K562 (cell line): Measurements from ENCODE around the gene SEC11A. TPM values are rescaled to one million over a fixed set of nuclear protein-coding genes. Genes with fewer than 3 reads are reported as not detected.
A peak's percentile ranks its signal among the peaks of the same experiment; 100 is the strongest.

Experiments
- ATAC-seq: fragments of 200-7000 bp; cut with Tn5 transposase; 3 replicates; pipeline ENCODE4 v1.9.1; 2020; ENCODE audit warnings: moderate library complexity
- BruUV-seq: library from RNA; stranded (reverse); fragments of 400-500 nt; replicated peaks from 2 replicates; lab custom pipeline; 2021; lab: Mats Ljungman, UMichigan
- CTCF ChIA-PET: fragments of 300-600 bp; formaldehyde crosslinking; extraction: SDS; loops from one replicate; lab custom pipeline; 2021; ENCODE audit warnings: low intra/inter-chr PET ratio; lab: Yijun Ruan, JAX
- POLR2A ChIA-PET: fragments of 300-600, 350-650 bp; sonication (Branson Sonifier 250); formaldehyde crosslinking; extraction: SDS; loops from one replicate; lab custom pipeline; 2021; ENCODE audit warnings: antibody characterized with exemption, inconsistent platforms; lab: Yijun Ruan, JAX
- DNase-seq, 4 experiments: peaks; one replicate each; pipeline versions ENCODE4 v3.0.0 to v3.0.0-alpha.2; 2011 to 2018; ENCODE audit warnings: low spot score in 3 of 4, mixed read lengths in 3 of 4; ENCODE audit errors: extremely low read depth in 1 of 4
- FAIRE-seq: peaks from 2 replicates; lab custom pipeline; 2011; peaks lifted over from hg19 to GRCh38; lab: Jason Lieb, UNC
- H2AFZ ChIP-seq: 2 replicates; pipeline ENCODE4 v1.6.0; 2011; ENCODE audit warnings: low read depth, low read length, control low read depth, inconsistent platforms
- H3K27ac ChIP-seq: fragments of 200-600 bp; 3 replicates; pipeline ENCODE4 v1.8.0; 2011; ENCODE audit warnings: low read depth, mild to moderate bottlenecking, control low read depth, inconsistent platforms, low read length, moderate library complexity, mixed read lengths; ENCODE audit errors: extremely low read depth
- H3K27me3 ChIP-seq, 2 experiments: fragments of 300-600 bp in 1 of 2; 2 replicates in 1 of 2; 3 replicates in 1 of 2; pipeline versions ENCODE4 v1.6.0 to v1.8.0; 2011; ENCODE audit warnings: inconsistent platforms in 2 of 2, low read length in 2 of 2, mild to moderate bottlenecking in 1 of 2, mixed read lengths in 1 of 2, moderate library complexity in 1 of 2; ENCODE audit not compliant: control insufficient read depth in 2 of 2, insufficient read depth in 2 of 2
- H3K36me3 ChIP-seq: fragments of 300-600 bp; 3 replicates; pipeline ENCODE4 v1.8.0; 2011; ENCODE audit warnings: mild to moderate bottlenecking, low read length, inconsistent platforms; ENCODE audit not compliant: control insufficient read depth, insufficient read depth
- H3K4me1 ChIP-seq, 2 experiments: fragments of 200-600 bp in 1 of 2; replicated peaks in 1 of 2; 2 replicates in 1 of 2; 3 replicates in 1 of 2; pipeline versions ENCODE4 v1.5.1 to v1.8.0; 2011; ENCODE audit warnings: inconsistent platforms in 2 of 2, low read length in 2 of 2, mild to moderate bottlenecking in 1 of 2, mixed read lengths in 1 of 2, moderate library complexity in 1 of 2; ENCODE audit not compliant: control insufficient read depth in 2 of 2, insufficient read depth in 2 of 2
- H3K4me2 ChIP-seq: 2 replicates; pipeline ENCODE4 v1.6.1; 2011; ENCODE audit warnings: low read length, control low read depth, inconsistent platforms, mixed read lengths; ENCODE audit not compliant: insufficient read depth
- H3K4me3 ChIP-seq: fragments of 200-600 bp; sonication (generic), shearing (Covaris generic); 2 replicates; pipeline ENCODE4 v1.5.1; 2016; ENCODE audit warnings: control low read depth, inconsistent platforms
- H3K79me2 ChIP-seq: fragments of 200-600 bp; 3 replicates; pipeline ENCODE4 v1.8.0; 2011; ENCODE audit warnings: low read length, inconsistent platforms; ENCODE audit not compliant: control insufficient read depth, insufficient read depth
- H3K9ac ChIP-seq, 2 experiments: 2 replicates each; pipeline versions ENCODE4 v1.6.0 to v1.6.1; 2011; ENCODE audit warnings: low read depth in 2 of 2, low read length in 2 of 2, control low read depth in 1 of 2, inconsistent platforms in 1 of 2, mild to moderate bottlenecking in 1 of 2, mixed read lengths in 1 of 2; ENCODE audit not compliant: insufficient read depth in 1 of 2
- H3K9me1 ChIP-seq: one replicate; pipeline ENCODE4 v1.6.0; 2011; ENCODE audit warnings: inconsistent platforms, mild to moderate bottlenecking, low read length, moderate library complexity; ENCODE audit not compliant: control insufficient read depth, insufficient read depth
- H3K9me3 ChIP-seq: replicated peaks from 2 replicates; pipeline ENCODE4 v1.5.1; 2011; ENCODE audit warnings: low read depth, low read length, inconsistent platforms; ENCODE audit not compliant: control insufficient read depth, insufficient read depth
- H4K20me1 ChIP-seq: replicated peaks from 2 replicates; pipeline ENCODE4 v1.6.1; 2011; ENCODE audit warnings: low read length, inconsistent platforms, mixed read lengths; ENCODE audit not compliant: control insufficient read depth, insufficient read depth
- ARID1B ChIP-seq: fragments of 450-650 bp; IDR thresholded peaks from 2 replicates; pipeline ENCODE4 v1.6.1; 2016; ENCODE audit warnings: antibody characterized with exemption, mild to moderate bottlenecking, inconsistent platforms
- CCNT2 ChIP-seq: IDR thresholded peaks from 2 replicates; pipeline ENCODE4 v1.6.1; 2011; ENCODE audit warnings: borderline replicate concordance, low read depth, mild to moderate bottlenecking, moderate library complexity, mixed read lengths, low read length; ENCODE audit not compliant: insufficient read length; ENCODE audit errors: extremely low read depth
- CHD2 ChIP-seq: IDR thresholded peaks from 2 replicates; pipeline ENCODE4 v1.6.1; 2011; ENCODE audit warnings: low read depth, low read length
- ELF1 ChIP-seq: fragments of 200-800 bp; sonication (Bioruptor generic); IDR thresholded peaks from 2 replicates; pipeline ENCODE4 v1.6.1; 2016; ENCODE audit warnings: missing genetic modification characterization, missing compliant biosample characterization
- ILK ChIP-seq: fragments of 450-650 bp; IDR thresholded peaks from 2 replicates; pipeline ENCODE4 v1.6.1; 2016; ENCODE audit warnings: missing genetic modification characterization, low read depth, mild to moderate bottlenecking, missing compliant biosample characterization, moderate library complexity, borderline replicate concordance
- MBD2 ChIP-seq: sonication (generic); IDR thresholded peaks from 2 replicates; pipeline ENCODE4 v1.6.1; 2016; ENCODE audit warnings: low read depth, borderline replicate concordance
- NONO ChIP-seq, 2 experiments: fragments of 200-400 bp in 1 of 2; fragments of 450-650 bp in 1 of 2; formaldehyde crosslinking in 1 of 2; IDR thresholded peaks; 2 replicates each; pipeline ENCODE4 v1.6.1; 2017; ENCODE audit warnings: low read depth in 2 of 2, mild to moderate bottlenecking in 2 of 2, moderate library complexity in 2 of 2, low read length in 1 of 2
- SIN3B ChIP-seq: fragments of 450-650 bp; IDR thresholded peaks from 2 replicates; pipeline ENCODE4 v1.6.1; 2017; ENCODE audit warnings: low read depth, mild to moderate bottlenecking, moderate library complexity
- SMAD4 ChIP-seq: fragments of 250-450 bp; sonication (Bioruptor Pico); conservative IDR thresholded peaks from 2 replicates; pipeline ENCODE4 v1.8.0; 2021; ENCODE audit warnings: inconsistent platforms, mild to moderate bottlenecking, moderate library complexity
- TAF1 ChIP-seq: IDR thresholded peaks from 2 replicates; pipeline ENCODE4 v1.6.1; 2011; ENCODE audit warnings: mild to moderate bottlenecking, low read length, moderate library complexity; ENCODE audit not compliant: insufficient read depth, control insufficient read depth, severe bottlenecking; ENCODE audit errors: extremely low read depth
- ZFX ChIP-seq: sonication (generic); formaldehyde crosslinking; IDR thresholded peaks from 2 replicates; pipeline ENCODE4 v1.8.0; 2022; ENCODE audit warnings: mild to moderate bottlenecking, missing genetic modification reagents, moderate library complexity
- ZNF121 ChIP-seq: sonication (generic); formaldehyde crosslinking; conservative IDR thresholded peaks from 2 replicates; pipeline ENCODE4 v1.8.0; 2022; ENCODE audit warnings: missing genetic modification reagents
- WGBS: fragments of 100-300 bp; shearing (Covaris generic); methylation state at CpG from one replicate; pipeline ENCODE4 v1.1.6; 2016; ENCODE audit warnings: low coverage, mixed read lengths; ENCODE audit not compliant: insufficient coverage; ENCODE audit errors: missing lambda C conversion rate; 5-methylcytosine and 5-hydroxymethylcytosine counted together
- in situ Hi-C: fragments of 300-500 bp; cut with MboI; formaldehyde crosslinking; loops from 4 replicates; pipeline ENCODE4 v1.15.0; 2018; ENCODE audit warnings: inconsistent platforms, mixed read lengths
- intact Hi-C: fragments of 100-400 bp; cut with micrococcal nuclease; formaldehyde crosslinking; loops from 2 replicates; pipeline ENCODE4 v1.14.2; 2022
- polyA plus RNA-seq, 8 experiments: library from polyadenylated mRNA; depleted of rRNA in 4 of 8; stranded (reverse) in 5 of 8; unstranded in 3 of 8; fragments of >200 nt; fragmentation: Nextera tagmentation in 2 of 8; fragmentation: Illumina TruSeq in 1 of 8; extraction: Ambion mirVana in 2 of 8; extraction: Trizol in 1 of 8; gene quantifications; 2 replicates each; pipeline versions ENCODE4 v1.2.1 to v1.2.3, GENCODE V29; 2011 to 2014; ENCODE audit warnings: inconsistent platforms in 1 of 8, missing spikeins in 1 of 8
- total RNA-seq, 7 experiments: library from RNA; depleted of rRNA in 6 of 7; stranded (reverse); fragments of >200 nt in 6 of 7; fragmentation: Illumina TruSeq in 2 of 7; extraction: Trizol in 2 of 7; gene quantifications; 2 replicates each; pipeline versions ENCODE4 v1.2.1 to v1.2.3, GENCODE V29; 2011 to 2021; ENCODE audit warnings: low replicate concordance in 1 of 7
- TF ChIP-seq, protein P1 (sequence below): sonication (generic); formaldehyde crosslinking; IDR thresholded peaks from 2 replicates; pipeline ENCODE4 v1.9.0; 2022; ENCODE audit warnings: mild to moderate bottlenecking, missing genetic modification reagents
- TF ChIP-seq, protein P2 (sequence below), 3 experiments: IDR thresholded peaks in 2 of 3; conservative IDR thresholded peaks in 1 of 3; 2 replicates each; pipeline ENCODE4 v1.5.1; 2011 to 2012; ENCODE audit warnings: low read length in 3 of 3, mild to moderate bottlenecking in 3 of 3, control low read depth in 2 of 3, improper control_type of control experiment in 1 of 3, inconsistent platforms in 1 of 3, low read depth in 1 of 3, mixed read lengths in 1 of 3, moderate library complexity in 1 of 3; ENCODE audit not compliant: insufficient read depth in 2 of 3

The SEC11A gene
- total and polyA plus RNA-seq, 9 of the 15 experiments (the other 6 are each of a cell fraction or from before 2014, with no cell fraction given) = 175 to 310 (median 229) TPM

DNA sequence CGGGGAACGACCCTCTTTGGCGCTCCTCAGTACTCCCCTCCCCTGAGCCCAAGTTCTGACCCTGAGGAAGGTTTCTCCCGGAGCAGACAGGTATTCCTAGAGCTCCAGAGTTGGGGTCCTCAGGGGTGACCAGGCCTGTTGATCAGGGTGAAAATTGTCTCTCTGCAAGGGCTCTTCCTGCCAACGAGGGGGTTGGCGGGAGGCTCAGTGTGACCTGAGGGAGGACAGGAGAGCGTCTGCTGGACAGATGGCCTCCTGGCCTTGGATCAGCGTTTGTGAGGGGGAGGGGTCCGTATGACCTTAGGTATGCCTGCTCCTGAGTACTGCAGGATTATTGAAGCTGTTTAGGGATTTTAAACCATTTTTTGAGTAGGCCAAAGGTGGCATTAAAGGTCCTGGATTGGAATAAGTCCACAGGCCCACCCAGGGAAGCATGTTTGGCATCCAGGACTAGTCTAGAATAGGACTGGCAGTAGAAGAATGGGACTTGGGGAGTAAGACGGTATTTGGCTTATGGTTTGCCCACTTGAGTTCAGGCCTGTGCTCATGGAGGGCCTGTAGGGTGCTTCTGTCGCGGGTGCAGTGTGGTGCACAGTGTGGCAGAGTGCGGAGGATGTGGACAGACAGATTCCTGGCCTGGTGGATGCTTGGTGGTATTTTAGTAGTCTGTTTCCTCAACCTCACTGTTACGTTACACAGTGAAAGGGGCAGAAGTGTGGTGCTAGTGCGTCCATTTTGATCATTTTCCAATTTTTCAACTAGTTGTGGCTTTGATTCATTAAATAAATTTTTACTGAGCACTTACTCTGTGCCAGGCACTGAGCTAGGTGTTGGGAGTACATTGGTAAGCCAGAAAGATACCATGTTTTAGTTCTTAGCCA, 33.4 kb upstream of the SEC11A start (continued):
- TF ChIP-seq CHD2 = no peak
- TF ChIP-seq, all 486 proteins: peak for 19

DNA sequence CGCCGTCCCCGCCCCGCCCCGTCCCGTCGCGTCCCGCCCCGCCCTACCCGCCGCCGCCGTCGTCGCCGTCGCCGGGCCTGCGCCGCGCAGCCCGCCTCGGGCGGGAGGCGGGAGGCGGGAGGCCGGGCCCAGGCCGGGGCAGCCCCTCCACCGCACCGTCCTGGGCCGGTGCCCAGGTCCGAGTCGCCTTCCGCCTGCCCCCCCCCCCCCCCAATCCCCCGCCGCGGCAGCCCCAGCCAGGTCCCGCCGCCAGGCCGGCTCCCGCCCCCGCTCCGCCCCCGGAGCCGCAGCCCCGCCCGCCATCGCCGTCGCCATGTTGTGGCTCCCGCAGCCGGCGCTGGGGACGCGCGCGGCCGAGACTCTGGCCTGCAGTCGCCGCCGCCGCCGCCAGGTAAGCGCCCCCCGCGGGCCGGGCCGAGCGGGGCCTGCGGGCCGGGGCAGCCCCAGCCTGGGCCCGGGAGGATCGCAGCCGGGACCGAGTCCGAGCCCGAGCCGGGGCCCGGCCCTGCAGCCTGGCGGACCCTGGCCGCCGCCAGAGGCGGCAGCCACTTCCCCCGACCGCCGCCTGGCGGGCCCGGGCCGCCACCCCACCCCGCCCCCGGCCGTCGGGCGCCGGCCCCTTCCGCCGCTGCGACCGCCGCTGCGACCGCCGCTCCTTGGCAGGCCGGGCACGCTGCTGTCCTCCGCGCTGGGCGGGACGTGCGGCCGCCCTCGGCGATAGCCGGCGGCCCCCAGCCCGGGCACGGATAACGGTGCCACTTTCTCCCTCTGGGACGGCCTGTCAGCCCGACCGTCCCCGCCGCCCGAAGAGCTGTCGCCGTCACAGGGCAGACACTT, 32.6 kb upstream of the SEC11A start, which contains the start of gene ZNF592:
Gene ZNF592, plus strand, starts transcription at position 319 of the 837 bp plus-strand sequence. CDS start 34,084 bp downstream, outside the sequence.
- Histone ChIP-seq H3K9me1 (no peaks in the 10 kb centered on the region), H3K36me3 (peaks cover 9% of the 10 kb centered on the region; the same call in 2 of the 3 replicates), H4K20me1 (peaks cover 7% of the 10 kb centered on the region; the same call in 1 of the 2 replicates), H3K9me3 (no peaks in the 10 kb centered on the region), H3K27me3 (no peaks in the 10 kb centered on the region), H3K4me1 (peaks cover 22 to 29% of the 10 kb centered on the region in 2 experiments; a peak in 4 of 5 replicates), H3K4me2 (peak within 1 kb of the TSS; percentile 96), H3K9ac (peak within 1 kb of the TSS; percentile 78 to 95), H3K4me3 (peak within 1 kb of the TSS; percentile 91), H2AFZ (peak within 1 kb of the TSS; percentile 94), H3K27ac (peak within 1 kb of the TSS; percentile 90), H3K79me2 (peaks cover 58% of the 10 kb centered on the region)
- peak; percentile 82 to 92 (median 86) for DNase-seq
- CTCF ChIA-PET = interaction anchor here (0.7 kb wide), 1 partner anchor 93 kb away, joined by 4 read pairs; no protein-coding TSS in a partner anchor
- no peak for FAIRE-seq
- 0% methylated on average over 41 of the region's 127 CpGs for WGBS
- ATAC-seq = peak; percentile 66
- in situ Hi-C loops = no loop called here
- intact Hi-C loops = loop anchor here (1.0 to 5.0 kb wide), 2 partner anchors 32 to 151 kb away; partner anchors contain the start of gene SEC11A
- BruUV-seq = no TSS peak
- POLR2A ChIA-PET = interaction anchor here (0.6 to 1.0 kb wide), 2 partner anchors 9 to 172 kb away, joined by 4 read pairs; no protein-coding TSS in a partner anchor
- no peak for TF ChIP-seq ZNF121
- TF ChIP-seq ELF1 (tag) = peak; percentile 34; the same call in 1 of the 2 replicates
- TF ChIP-seq ILK (tag) = no peak
- TF ChIP-seq, protein P1, sequence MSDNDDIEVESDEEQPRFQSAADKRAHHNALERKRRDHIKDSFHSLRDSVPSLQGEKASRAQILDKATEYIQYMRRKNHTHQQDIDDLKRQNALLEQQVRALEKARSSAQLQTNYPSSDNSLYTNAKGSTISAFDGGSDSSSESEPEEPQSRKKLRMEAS (CRISPR knock-in tag) = peak; percentile 41; the same call in 1 of the 2 replicates
- TF ChIP-seq, protein P2, sequence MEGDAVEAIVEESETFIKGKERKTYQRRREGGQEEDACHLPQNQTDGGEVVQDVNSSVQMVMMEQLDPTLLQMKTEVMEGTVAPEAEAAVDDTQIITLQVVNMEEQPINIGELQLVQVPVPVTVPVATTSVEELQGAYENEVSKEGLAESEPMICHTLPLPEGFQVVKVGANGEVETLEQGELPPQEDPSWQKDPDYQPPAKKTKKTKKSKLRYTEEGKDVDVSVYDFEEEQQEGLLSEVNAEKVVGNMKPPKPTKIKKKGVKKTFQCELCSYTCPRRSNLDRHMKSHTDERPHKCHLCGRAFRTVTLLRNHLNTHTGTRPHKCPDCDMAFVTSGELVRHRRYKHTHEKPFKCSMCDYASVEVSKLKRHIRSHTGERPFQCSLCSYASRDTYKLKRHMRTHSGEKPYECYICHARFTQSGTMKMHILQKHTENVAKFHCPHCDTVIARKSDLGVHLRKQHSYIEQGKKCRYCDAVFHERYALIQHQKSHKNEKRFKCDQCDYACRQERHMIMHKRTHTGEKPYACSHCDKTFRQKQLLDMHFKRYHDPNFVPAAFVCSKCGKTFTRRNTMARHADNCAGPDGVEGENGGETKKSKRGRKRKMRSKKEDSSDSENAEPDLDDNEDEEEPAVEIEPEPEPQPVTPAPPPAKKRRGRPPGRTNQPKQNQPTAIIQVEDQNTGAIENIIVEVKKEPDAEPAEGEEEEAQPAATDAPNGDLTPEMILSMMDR (IDR thresholded peaks at IDR 0.05 in 2 of 3, conservative IDR thresholded peaks at IDR 0.05 in 1 of 3; ENCODE audit: insufficient read depth in 2 of 3, low read depth in 1 of 3, low read length in 3 of 3) = peak in 2 of 3 experiments; percentile 42 to 76; a peak in 3 of 6 replicates
- TF ChIP-seq SIN3B = peak; percentile 64
- TF ChIP-seq CCNT2 = peak; percentile 61
- TF ChIP-seq NONO (IDR thresholded peaks at IDR 0.05; ENCODE audit: low read depth in 2 of 2, low read length in 1 of 2) = peak; percentile 56 to 87; a peak in 1 of 4 replicates
- TF ChIP-seq TAF1 = peak; percentile 55
- 0 out of 2 replicates have a peak, but pooled peaks have one; percentile 56 for TF ChIP-seq ZFX
- TF ChIP-seq MBD2 = peak; percentile 21; the same call in 1 of the 2 replicates
- peak; percentile 95 for TF ChIP-seq SMAD4 (CRISPR knock-in tag)
- no peak for TF ChIP-seq ARID1B
